NB4 (cell line): Measurements from ENCODE around the gene ABTB2.

ENCODE experiments used
- CTCF ChIP-seq: IDR thresholded peaks from one replicate; pipeline ENCODE4 v1.5.1; 2012; ENCODE audit warnings: low read depth, low read length
- MAX ChIP-seq: IDR thresholded peaks from 2 replicates; pipeline ENCODE4 v1.6.1; 2011; ENCODE audit warnings: low read depth, low read length

GRCh38 chr11:34145073-34145472 is 212.7 kb downstream of the ABTB2 start:
- TF ChIP-seq CTCF (no peak), MAX (no peak)
